Measurements from ENCODE around the gene TRIM50.
"Not testable (repeated sequence)": the region's sequence is repeated elsewhere in the genome, so short reads cannot be mapped to it uniquely, and the experiment has no call there.

TRIM50 gene

GRCh38 chr7:73327922-73328321, at the start of gene TRIM50, which contains the start of gene FKBP6:
TSS of gene TRIM50 (minus strand) at chr7:73328082. CDS start at chr7:73324787, 3,295 bp downstream.
TSS of gene FKBP6 (plus strand) at chr7:73328161. CDS start at chr7:73328429, 268 bp downstream.
- POLR2A ChIA-PET = not testable (repeated sequence)
- CTCF ChIA-PET = interaction anchor here (2.5 to 7.0 kb wide), 2 partner anchors 15 to 124 kb away, joined by 12 to 64 read pairs; no protein-coding TSS in a partner anchor

DNA sequence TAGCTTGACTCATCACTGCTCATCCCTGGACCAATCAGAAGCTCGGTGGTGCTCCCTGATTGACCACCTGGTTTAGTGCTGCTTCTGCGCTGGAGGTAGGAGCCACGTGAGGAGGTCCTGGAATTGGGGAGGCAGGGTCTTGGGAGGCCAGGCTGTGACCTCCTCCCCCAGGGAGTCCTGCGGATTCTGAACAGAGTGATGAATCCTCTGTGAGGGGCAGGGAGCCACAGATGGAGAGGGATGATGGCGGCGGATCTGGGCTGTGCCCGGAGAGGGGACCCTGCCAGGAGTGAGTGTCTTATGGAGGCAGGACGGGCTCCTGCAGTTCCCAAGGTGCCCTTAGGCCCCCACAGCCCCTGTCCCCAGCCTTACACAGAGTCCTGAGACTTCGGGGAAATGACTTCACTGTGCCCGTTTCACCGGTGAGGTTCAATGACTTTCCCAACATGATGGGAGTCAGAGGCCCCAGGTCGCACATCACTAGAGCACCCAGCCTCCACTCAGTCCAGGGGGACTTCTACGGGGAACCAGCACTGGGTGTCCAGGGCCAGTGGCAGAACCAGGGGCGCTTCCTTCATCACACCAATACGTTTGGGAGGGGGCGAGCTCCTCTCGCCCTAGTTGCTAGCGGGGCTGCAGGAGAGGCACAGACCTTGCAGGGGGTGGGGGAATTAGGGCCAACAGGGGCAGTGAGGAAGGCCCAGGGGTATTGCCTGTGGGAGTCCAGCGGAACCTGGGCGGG, 49.0 kb upstream of the TRIM50 start:
- ChIA-PET POLR2A (no interaction called here), CTCF (no interaction called here)
- DNase-seq (ENCODE audit: low read depth, low spot score) = no peak
- no peak overlapping the region for H3K4me3 ChIP-seq (ENCODE audit: low read depth, low read length)
- no peak for TF ChIP-seq CTCF (IDR thresholded peaks at IDR 0.05; ENCODE audit: insufficient read depth, low read length, missing control alignments)

More at GRCh38 chr7:73327922-73328321, at the start of gene TRIM50, which contains the start of gene FKBP6:
- not testable (repeated sequence) for H3K4me3 ChIP-seq (ENCODE audit: low read depth, low read length); DNase-seq (ENCODE audit: low read depth, low spot score)

GRCh38 chr7:73376262-73376661, 48.4 kb upstream of the TRIM50 start:
- POLR2A ChIA-PET; DNase-seq (ENCODE audit: low read depth, low spot score); H3K4me3 ChIP-seq (ENCODE audit: low read depth, low read length); CTCF ChIA-PET: not testable (repeated sequence)

- no peak overlapping the region for H3K4me3 ChIP-seq (ENCODE audit: low read depth, low read length)
- CTCF ChIA-PET = no interaction called here
- no peak for TF ChIP-seq CTCF (IDR thresholded peaks at IDR 0.05; ENCODE audit: insufficient read depth, low read length, missing control alignments)
- POLR2A ChIA-PET = no interaction called here
- DNase-seq (ENCODE audit: low read depth, low spot score) = no peak
Measured at GRCh38 chr7:73373741-73374140, 45.9 kb upstream of the TRIM50 start.

DNA sequence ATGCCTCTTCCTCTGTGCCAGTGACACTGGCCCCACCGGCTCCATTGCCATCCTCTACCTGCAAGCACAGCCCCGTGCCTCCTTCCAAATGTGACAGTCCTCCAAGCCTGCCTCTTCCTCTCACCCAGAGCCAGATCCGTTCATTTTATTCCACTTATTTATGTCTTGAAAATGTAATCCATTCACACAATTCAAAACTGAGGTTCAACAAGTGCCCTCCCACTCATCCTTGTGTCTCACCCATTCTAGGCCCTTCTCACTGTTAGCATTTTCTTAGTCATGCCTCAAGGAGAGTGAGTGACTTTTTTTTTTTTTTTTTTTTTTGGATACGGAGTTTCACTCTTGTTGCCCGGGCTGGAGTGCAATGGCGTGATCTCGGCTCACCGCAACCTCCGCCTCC, 41.7 kb upstream of the TRIM50 start:
- POLR2A ChIA-PET = no interaction called here

DNA sequence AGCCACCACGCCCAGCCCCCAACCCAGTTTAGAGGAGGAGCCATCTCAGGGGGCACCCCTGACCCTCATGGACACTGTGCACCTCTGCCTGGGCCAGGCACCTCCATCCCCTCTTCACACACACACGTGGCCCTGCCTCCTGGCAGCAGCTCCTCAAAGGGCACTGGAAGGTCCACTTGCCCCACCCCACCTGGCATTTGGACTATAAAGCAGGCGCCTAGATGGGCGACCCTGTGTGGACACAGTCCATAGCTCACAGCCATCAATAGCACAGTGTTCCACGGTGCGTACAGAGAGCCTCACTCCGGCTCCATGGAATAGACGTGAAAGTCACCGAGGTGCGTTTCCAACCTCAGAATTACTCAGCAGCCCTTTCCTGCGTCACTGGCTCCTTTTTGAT, 41.1 kb upstream of the TRIM50 start:
- POLR2A ChIA-PET = no interaction called here
- DNase-seq (ENCODE audit: low read depth, low spot score) = no peak
- CTCF ChIA-PET = interaction anchor here (1.3 kb wide), 1 partner anchor 54 kb away, joined by 3 read pairs; no protein-coding TSS in a partner anchor
- no peak for TF ChIP-seq CTCF (IDR thresholded peaks at IDR 0.05; ENCODE audit: insufficient read depth, low read length, missing control alignments)
- H3K4me3 ChIP-seq (ENCODE audit: low read depth, low read length) = no peak overlapping the region

More for the DNA sequence above, 41.7 kb upstream of the TRIM50 start:
- DNase-seq (ENCODE audit: low read depth, low spot score) = no peak
- no peak for TF ChIP-seq CTCF (IDR thresholded peaks at IDR 0.05; ENCODE audit: insufficient read depth, low read length, missing control alignments)
- CTCF ChIA-PET = no interaction called here
- no peak overlapping the region for H3K4me3 ChIP-seq (ENCODE audit: low read depth, low read length)

DNA sequence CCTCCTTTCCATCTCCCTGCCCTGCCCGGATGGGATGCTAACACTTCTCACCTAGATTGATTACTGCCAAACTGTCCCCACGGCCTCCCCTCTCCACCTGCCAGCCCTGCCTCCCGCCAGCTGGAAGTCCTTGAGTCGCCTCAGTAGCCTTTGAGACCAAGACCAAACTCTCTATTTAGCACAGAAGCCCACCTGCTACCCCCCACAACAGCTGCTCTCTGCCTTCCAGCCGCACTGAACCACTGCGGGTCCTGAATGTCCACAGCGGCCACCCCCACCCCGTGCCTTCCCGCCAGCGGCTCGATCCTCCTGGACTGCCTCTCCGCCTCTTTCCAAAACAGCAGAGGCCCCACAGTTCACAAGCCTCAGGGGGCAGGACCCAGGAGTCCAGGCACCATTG, 39.1 kb upstream of the TRIM50 start:
- no peak for TF ChIP-seq CTCF (IDR thresholded peaks at IDR 0.05; ENCODE audit: insufficient read depth, low read length, missing control alignments)
- ChIA-PET POLR2A (no interaction called here), CTCF (interaction anchor here (0.7 kb wide), 1 partner anchor 24 kb away, joined by 3 read pairs; no protein-coding TSS in a partner anchor)
- no peak overlapping the region for H3K4me3 ChIP-seq (ENCODE audit: low read depth, low read length)
- DNase-seq (ENCODE audit: low read depth, low spot score) = no peak
